GM21723 (cell line): ENCODE data around the gene U2SURP.

Experiments
- ATAC-seq: cut with Tn5 transposase; IDR thresholded peaks from one replicate; pipeline ENCODE4 v1.9.1; 2021; ENCODE audit warnings: mild to moderate bottlenecking, moderate library complexity; ENCODE audit not compliant: unreplicated experiment

Gene U2SURP

GRCh38 chr3:143098032-143098764 is 96.8 kb downstream of the U2SURP start:
- no peak for ATAC-seq

- ATAC-seq, result no peak
These were observed 97.8 kb downstream of the U2SURP start for GRCh38 chr3:143099210-143099609.

DNA sequence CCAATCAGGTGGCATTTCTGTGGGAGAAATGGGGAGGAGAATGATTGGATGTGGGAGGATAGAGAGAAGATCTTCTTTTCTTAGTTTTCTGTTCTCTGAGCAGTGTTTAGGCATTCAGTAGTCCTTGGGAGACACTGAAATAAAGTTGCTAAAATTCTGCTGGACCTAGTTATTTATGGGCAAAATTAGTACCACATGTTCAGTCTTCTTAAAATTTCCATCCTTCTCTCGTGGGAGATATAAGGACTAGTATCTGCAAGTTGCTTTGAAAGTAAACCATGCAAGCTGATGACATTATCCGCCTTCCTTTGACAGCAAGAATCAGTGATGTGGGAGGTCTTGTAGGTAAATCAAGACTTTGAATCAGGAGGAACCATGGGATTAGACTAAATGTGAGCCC is 98.3 kb downstream of the U2SURP start:
- no peak for ATAC-seq

DNA sequence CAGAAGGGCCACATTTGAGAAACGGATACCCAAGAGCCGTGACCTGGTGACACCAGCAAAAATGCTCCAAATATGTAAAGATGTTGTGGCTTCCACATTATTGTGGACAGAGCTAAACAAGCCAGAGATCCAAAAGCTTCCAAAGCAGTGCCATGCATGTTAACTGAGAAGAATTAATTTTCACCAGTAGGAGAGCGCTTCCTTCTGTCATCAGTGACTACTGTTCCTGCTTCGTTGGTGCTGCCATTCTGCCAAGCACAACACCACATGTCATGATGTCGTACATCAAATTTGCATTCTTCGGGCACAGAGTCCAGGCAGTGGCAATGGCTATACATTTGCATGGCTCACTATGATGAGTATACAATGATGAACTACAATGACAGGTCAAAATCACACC is 99.1 kb downstream of the U2SURP start:
- ATAC-seq, result no peak

- no peak for ATAC-seq
These were observed 100.5 kb downstream of the U2SURP start for GRCh38 chr3:143101792-143102381.

GRCh38 chr3:143103652-143104051 is 102.3 kb downstream of the U2SURP start:
- ATAC-seq, result no peak

DNA sequence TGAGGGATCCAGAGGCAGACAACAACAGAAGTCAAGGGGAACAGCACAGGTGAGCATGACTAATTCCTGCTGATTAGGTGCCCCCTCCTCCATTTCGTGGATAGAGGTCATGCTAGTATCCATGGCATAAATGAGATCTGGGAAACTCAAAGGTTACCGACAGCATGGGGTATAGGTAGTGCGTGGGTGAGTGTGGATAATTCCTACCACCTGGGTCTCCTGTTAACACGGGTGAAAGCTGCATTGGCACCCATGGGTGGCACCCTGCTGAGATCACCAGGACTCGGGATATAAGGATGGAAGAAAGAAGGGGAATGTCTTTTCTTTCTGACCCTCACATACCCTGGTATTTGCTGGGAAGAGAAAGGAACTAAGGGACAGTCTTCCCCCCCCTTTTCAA is 103.8 kb downstream of the U2SURP start:
- ATAC-seq, result no peak

DNA sequence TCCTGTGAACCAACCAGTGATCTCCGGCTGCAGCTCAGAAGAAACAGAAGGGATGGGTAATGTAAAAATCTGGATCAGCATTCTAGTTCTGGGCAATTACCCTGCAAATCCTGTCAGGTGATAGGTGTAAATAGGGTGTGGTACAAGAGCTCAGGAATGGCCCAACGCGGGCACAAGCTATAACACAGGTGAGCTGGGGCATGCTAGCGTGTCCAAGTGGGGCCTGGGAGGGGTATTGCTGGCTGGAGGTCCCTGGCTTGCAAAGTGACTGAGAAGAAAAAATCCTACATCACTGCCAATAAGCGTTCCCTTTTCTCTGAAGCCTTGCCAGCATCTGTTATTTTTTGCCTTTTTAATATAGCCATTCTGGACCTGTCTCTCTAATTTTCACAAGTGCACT is 108.5 kb downstream of the U2SURP start:
- ATAC-seq, result no peak
